Forelimb muscle (tissue), 1 donor: ENCODE results near the gene SSBP2. TPM values are rescaled to one million over a fixed set of nuclear protein-coding genes. Genes with fewer than 3 reads are reported as not detected.
A peak's percentile ranks its signal among the peaks of the same experiment; 100 is the strongest.
"Not testable (repeated sequence)": the region's sequence is repeated elsewhere in the genome, so short reads cannot be mapped to it uniquely, and the experiment has no call there.

ENCODE experiments used
- DNase-seq: peaks from one replicate; pipeline ENCODE4 v3.0.0-alpha.2; 2013; ENCODE audit warnings: low read depth
- polyA plus RNA-seq: library from polyadenylated mRNA; unstranded; fragments of 120-200 nt; gene quantifications from one replicate; pipeline ENCODE4 v1.2.1, GENCODE V29; 2013; ENCODE audit not compliant: insufficient read length

The SSBP2 gene
- polyA plus RNA-seq, 1 donor = 64.3 TPM

GRCh38 chr5:81530919-81531318 lies 220.0 kb downstream of the SSBP2 start:
- DNase-seq = no peak

DNA sequence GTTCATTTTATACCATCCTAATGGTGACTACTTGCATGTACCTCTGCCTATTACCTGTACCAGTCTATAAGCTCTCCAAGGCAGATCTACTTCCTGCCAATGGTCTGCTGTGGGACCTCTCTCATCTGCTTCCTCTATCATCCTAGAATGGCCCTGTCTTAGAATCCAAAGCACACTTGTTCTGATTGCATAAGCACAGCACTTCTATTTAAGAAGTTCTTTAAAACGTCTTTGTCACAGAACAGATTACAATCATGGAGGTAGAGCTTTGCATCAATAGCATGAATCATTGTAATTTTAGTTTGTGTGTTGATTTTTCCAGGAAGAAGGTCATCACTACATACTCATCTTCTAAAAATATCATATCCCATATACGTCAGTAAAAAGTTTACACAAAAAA lies 225.2 kb downstream of the SSBP2 start:
- no peak for DNase-seq

DNA sequence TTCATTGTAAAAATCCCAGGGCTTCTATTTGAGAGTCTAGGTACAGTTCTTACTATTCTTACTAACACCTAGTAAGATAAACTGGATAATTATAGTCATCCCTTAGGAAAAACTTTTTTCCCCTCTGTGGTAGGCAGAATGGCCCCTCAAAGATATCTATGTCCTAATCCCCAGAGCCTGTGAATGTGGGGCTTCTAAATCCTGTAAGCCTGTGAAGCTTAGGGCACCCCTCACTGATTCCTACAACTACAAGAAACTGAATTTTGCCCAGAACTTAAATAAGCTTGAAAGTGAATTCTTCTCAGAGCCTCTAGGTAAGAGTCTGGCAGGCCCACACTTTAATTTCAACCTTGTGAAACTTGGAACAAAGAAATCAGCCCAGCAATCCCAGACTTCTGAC lies 226.9 kb downstream of the SSBP2 start:
- no peak for DNase-seq

DNA sequence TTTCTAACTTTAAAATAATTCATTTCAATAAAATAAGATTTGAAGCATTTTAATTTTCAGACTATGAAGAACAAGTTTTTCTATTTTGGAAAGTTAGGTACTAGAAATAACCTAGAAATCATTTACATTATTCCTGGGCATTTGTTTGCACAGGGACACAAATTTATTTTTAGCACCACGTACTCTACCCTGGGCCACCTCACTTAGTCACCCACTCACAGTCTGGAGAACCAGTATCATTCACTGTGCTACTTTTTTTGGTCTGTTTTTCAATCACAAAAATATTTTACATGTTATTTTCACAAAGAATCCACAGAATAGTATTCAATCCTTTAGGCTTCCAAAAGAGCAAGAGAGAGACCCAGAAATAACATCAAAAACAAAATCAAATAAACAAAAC lies 228.3 kb downstream of the SSBP2 start:
- DNase-seq = no peak

GRCh38 chr5:81520769-81521168 lies 230.1 kb downstream of the SSBP2 start:
- DNase-seq = no peak

- no peak for DNase-seq
These were observed 231.5 kb downstream of the SSBP2 start for GRCh38 chr5:81519217-81519905.

DNA sequence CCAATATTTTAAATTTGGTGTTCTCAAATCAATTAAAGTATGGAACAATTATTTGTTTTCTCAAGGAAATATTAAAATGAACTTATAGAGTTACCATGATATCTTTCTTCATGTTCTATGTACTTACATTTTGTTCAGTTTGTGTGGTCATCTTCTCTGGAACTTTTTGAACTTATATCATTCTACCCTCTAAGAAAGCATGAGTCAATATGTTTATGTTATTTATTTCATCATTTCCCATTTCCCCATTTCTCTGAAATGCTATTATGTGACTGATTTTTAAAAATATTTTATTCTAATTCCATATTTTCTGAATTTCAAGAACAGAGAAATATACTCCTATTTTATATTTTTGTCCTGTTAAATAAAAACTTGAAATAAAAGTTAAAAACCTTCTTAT lies 233.4 kb downstream of the SSBP2 start:
- DNase-seq = no peak

GRCh38 chr5:81516091-81516490 lies 234.8 kb downstream of the SSBP2 start:
- no peak for DNase-seq

GRCh38 chr5:81513982-81514381 lies 236.9 kb downstream of the SSBP2 start:
- no peak for DNase-seq

GRCh38 chr5:81513473-81513872 lies 237.4 kb downstream of the SSBP2 start:
- DNase-seq = no peak

GRCh38 chr5:81506900-81507588 lies 243.9 kb downstream of the SSBP2 start:
- peak; percentile 72 for DNase-seq

DNA sequence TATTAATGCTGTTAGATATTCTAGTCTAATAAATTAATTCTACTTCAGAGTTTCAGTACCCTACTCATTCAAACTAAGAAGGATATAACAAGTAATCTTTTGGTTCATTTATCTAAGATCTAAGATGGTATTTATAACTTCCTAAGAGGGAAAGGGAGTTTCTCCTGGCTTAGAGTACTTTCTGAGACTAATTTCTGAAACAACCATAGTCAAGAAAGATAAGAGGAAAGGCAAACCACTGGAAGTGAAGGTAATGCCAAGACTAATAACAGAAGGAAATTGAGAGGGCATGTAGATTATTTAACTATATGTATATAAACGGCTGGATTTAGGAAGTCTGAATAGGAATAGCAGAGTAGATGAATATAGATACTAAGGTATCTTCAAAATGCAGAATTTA lies 244.5 kb downstream of the SSBP2 start:
- no peak for DNase-seq

DNA sequence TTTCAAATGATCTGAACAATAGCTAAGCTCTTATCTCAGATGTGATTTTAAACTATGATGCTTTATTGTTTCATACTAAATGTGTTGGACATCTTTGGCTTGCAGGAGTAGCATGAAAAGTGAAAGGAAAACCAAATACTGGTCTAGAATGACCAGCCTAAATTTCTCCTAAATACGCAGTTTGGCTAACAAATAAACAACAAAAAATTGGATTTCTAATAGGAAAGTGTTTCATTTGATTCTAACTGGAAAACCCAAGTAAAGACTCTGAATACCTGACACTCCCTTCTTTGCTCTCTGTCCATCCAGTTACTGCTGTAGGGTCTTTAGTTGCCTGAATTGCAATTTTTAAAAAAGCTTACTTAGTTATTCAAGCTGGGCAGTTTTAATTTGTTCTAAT lies 245.2 kb downstream of the SSBP2 start:
- DNase-seq = no peak

- DNase-seq = not testable (repeated sequence)
These were observed 247.3 kb downstream of the SSBP2 start for GRCh38 chr5:81503602-81504001.

GRCh38 chr5:81495286-81495685 lies 255.6 kb downstream of the SSBP2 start:
- no peak for DNase-seq

- DNase-seq = no peak
These were observed 262.0 kb downstream of the SSBP2 start for GRCh38 chr5:81488862-81489261.

GRCh38 chr5:81486711-81487110 lies 264.2 kb downstream of the SSBP2 start:
- no peak for DNase-seq

DNA sequence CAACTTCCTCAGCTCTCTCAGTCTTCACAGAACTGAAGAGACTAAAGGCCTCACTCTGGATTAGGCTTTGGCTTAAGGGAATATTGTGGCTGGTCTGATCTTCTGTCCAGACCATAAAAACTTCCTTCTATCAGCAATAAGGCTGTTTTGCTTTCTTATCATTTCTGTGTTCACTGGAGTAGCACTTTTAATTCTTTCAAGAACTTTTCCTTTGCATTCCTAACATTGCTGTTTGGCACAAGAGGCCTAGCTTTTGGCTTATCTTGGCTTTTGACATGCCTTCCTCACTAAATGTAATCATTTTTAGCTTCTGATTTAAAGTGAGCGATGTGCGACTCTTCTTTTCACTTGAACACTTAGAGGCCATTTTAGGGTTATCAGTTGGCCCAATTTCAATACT lies 268.3 kb downstream of the SSBP2 start:
- no peak for DNase-seq

DNA sequence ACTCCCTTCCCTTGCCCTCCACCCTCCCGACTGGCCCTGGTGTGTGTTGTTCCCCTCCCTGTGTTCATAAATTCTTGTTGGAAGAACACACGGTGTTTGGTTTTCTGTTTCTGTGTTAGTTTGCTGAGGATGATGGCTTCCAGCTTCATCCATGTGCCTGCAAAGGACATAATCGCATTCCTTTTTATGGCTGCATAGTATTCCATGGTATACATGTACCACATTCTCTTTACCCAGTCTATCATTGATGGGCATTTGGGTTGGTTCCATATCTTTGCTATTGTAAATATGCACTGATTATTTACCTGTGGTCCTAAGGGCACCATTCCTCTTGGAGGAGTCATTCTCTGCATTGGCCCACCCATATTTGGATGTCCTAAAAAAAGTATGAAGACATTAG lies 277.5 kb downstream of the SSBP2 start:
- not testable (repeated sequence) for DNase-seq

- no peak for DNase-seq
These were observed 281.2 kb downstream of the SSBP2 start for GRCh38 chr5:81469676-81470075.

DNA sequence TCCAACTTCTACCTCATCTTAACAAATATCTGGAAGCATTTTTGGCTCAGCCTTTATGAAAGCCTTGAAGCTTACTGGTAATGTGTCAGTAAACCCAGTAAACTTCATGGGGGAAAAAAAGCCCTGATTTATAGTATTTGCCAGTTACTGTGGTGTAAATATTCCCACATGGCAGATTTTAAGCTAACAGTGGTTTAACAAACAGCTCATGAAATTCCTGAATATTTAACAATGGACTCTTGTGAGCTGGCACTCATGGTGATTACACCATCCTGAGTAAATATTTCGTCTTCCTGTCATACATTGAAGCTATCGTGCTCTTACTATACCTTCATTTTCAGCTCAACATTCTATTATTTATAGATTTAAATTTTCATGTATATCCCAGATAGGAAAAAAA lies 300.0 kb downstream of the SSBP2 start:
- DNase-seq = no peak

DNA sequence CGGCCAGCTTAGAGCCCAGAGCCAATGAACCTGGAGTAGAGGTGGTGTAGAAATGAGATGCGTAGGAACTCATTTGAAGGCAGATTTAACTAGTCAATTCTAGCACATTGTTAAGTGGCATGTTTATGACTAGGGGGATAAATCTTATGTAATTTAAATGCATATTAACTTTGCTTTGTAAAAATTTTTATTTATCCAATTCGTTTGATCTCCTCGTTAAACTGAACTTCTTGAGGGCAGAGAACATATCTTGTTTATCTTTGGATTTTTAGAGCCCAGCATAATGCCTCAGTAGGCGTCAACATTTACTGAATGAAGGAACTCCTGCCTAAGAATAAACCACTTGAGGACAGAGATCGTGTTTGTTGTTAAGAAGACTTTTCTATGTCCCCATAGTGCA lies 315.9 kb downstream of the SSBP2 start:
- no peak for DNase-seq

GRCh38 chr5:81429985-81430384 lies 320.9 kb downstream of the SSBP2 start:
- no peak for DNase-seq

DNA sequence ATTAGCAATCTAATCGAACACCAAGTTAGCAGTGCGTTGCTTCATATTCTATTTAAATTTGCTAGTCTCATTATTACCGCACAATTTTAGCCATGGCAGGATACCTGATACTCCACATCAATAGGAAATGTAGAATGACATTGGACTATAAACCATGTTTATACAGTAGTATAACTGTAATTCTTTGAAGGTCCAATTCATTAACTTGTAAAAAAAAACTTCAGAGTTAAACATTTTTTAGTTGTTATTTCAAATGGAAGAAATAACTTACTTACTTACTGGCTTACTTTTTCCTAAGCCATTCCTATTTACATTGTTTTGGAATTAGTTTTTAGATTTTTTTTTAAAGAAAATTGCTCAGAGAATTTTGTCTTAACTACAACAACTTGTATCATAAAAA lies 321.5 kb downstream of the SSBP2 start:
- DNase-seq = no peak
